ENCODE results near the gene ADD2. TPM values are rescaled to one million over a fixed set of nuclear protein-coding genes. Genes with fewer than 3 reads are reported as not detected.

Gene ADD2
- total RNA-seq, 4 donors from 2014 or later = 3.2 to 4.8 (median 4.3) TPM

DNA sequence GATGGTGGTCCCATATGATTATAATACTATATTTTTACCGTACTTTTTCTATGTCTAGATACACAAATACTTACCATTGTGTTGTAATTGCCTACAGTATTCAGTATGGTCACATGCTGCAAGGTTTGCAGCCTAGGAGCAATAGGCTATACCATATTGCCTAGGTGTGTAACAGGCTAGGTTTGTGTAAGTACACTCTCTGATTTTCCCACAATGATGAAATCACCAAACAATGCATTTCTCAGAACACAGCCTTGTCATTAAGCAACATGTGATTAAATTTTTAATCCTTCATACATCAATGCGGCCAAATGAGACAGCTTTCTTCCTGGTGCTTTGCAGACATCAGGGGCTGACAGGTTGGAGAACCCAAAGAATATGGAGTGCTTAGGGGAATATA is 37.3 kb downstream of the ADD2 start:
- no peak for DNase-seq (ENCODE audit: low spot score)
- no peak for ATAC-seq (ENCODE audit: low FRiP score)
- TF ChIP-seq, protein P1, sequence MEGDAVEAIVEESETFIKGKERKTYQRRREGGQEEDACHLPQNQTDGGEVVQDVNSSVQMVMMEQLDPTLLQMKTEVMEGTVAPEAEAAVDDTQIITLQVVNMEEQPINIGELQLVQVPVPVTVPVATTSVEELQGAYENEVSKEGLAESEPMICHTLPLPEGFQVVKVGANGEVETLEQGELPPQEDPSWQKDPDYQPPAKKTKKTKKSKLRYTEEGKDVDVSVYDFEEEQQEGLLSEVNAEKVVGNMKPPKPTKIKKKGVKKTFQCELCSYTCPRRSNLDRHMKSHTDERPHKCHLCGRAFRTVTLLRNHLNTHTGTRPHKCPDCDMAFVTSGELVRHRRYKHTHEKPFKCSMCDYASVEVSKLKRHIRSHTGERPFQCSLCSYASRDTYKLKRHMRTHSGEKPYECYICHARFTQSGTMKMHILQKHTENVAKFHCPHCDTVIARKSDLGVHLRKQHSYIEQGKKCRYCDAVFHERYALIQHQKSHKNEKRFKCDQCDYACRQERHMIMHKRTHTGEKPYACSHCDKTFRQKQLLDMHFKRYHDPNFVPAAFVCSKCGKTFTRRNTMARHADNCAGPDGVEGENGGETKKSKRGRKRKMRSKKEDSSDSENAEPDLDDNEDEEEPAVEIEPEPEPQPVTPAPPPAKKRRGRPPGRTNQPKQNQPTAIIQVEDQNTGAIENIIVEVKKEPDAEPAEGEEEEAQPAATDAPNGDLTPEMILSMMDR (IDR thresholded peaks at IDR 0.05) = no peak

DNA sequence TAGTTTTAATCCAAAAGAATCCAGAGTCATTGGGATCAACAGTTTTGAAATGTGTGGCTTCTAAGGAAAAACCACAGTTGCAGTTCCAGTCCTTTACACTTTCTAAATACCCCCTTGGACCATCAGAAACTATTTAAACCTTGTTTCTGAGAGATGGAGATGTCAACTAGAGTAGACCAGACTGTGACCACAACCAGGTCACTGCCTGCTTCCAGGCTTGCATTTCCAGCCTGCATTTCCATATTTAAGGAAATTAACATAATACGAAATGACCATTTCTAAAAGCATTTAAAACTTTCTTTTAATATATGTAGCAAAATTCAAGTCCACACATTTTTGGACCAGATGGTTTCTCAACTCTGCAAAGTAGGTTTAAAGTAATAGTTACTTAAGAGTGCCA is 38.4 kb downstream of the ADD2 start:
- no peak for DNase-seq (ENCODE audit: low spot score)
- TF ChIP-seq, protein P1 (IDR thresholded peaks at IDR 0.05) = no peak
- ATAC-seq (ENCODE audit: low FRiP score) = no peak

DNA sequence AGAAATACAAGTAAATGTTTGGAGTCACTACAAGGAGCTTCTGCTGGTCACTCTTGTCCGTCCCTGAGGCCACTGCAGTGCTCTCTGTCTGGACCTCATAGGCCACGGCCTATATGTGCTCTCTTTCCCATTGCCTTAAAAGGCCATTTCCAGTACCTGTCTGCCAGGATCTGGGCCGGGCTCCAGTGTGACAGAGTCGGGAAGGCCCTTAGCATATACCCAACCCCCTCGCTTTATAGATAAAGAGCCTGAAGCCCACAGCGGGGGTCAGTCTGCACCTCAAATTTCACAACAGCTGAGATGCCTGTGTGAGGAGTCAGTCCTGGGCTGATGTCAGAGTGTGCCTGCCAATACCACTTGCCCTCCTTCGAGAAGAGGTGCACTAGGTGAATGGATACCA is 39.9 kb downstream of the ADD2 start:
- DNase-seq (ENCODE audit: low spot score) (no peak), ATAC-seq (ENCODE audit: low FRiP score) (no peak)
- TF ChIP-seq, protein P1 (IDR thresholded peaks at IDR 0.05) = no peak

DNA sequence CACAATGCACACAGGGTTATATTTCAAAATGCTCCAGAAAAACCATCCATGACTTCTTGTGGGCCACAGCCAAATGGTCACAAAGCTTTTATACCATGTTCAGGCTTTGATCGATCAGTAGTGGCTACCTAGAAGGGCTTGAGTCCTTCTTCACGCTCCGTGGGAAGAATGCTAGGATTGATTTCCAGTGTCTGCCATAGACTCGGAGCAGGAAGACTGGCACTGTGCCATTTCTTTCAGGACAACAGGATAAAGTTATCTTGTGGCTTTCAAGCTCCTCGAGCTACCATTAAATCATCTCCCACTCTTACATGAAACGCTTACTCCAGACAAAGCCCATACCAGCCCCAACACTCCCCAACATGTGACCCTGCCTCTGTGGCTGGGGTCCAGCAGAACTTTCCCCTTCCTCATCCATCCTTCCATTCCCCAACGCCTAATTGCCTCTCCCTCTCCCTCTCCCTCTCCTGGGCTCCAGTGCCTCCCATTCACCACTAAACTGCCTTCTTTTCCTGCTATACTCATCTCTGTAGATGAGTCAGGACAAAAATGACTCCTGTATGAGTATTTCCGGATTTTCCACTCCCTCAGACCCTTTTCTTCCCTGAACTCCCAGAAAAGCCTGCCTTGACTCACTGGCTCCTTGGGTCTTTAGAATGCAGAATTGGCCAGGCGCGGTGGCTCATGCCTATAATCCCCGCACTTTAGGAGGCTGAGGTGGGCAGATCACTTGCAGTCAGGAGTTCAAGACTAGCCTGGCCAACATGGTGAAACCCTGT is 40.9 kb downstream of the ADD2 start:
- ATAC-seq (ENCODE audit: low FRiP score) (no peak), DNase-seq (ENCODE audit: low spot score) (no peak)
- TF ChIP-seq, protein P1 (IDR thresholded peaks at IDR 0.05) = no peak

DNA sequence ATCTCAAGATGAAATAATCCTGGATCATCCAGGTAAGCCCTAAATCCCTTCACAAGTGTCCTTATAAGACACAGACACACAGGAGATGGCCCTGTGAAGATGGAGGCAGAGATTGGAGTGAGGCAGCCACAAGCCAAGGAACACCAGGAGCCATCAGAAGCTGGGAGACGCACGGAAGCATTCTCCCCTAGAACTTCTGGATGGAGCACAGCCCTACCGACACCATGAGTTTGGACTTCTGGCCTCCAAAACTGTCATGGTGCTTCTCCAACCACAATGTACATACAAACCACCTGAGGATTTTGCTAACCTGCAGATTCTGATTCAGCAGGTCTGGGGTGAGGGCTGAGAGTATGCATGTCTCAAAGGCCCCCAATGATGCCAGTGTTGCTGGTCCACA is 42.5 kb downstream of the ADD2 start:
- TF ChIP-seq, protein P1 (IDR thresholded peaks at IDR 0.05) = no peak
- DNase-seq (ENCODE audit: low spot score) (no peak), ATAC-seq (ENCODE audit: low FRiP score) (no peak)

DNA sequence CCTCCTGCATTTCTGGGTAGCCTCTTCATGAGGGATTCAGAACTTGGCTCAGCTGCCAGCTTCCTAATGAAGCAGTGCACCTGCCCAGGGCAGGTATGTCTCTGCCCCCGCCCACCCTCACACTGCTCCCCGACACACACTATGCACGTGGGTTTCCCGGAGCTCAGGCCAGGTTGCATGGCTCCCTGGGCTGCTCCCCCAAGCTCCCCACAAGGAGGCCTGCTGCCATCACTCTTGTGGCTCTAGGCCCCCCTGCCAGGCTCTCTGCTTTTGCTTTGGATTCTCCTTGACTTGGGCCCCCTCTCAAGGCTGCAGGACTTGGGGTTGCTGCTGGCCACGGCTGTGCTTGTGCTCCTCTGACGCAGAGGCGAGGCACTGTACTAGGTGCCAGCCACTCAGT is 43.6 kb downstream of the ADD2 start:
- ATAC-seq (ENCODE audit: low FRiP score) = no peak
- TF ChIP-seq, protein P1 (IDR thresholded peaks at IDR 0.05) = no peak
- no peak for DNase-seq (ENCODE audit: low spot score)

DNA sequence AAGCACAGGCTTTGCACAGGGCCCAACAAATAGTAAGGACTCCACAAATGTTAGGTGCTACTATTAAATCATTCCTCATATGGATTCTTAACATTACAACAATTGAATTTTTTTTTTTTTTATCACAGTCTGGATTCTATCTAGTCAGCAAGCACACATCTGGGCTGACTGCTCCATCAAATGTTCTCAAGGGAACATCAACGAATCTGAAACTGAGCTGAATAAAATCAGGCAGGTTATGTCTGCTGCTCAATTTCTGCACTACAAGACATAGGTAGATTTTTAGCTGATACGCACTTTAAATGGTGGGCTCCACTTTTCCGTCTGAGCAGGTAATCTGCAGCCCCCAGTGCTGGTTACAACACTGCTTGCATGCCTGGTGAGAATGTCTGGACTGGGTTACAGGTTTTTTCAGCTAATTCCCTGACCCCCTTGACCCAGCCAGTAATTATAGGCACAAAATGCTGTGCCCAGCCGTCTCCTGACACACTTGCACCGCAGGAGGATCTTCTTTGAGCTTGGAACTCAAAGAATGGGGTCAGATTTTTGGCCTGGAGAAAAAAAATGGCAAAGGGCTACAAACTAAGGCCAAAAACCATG is 44.6 kb downstream of the ADD2 start:
- TF ChIP-seq, protein P1 (IDR thresholded peaks at IDR 0.05) = no peak
- DNase-seq (ENCODE audit: low spot score) (no peak), ATAC-seq (ENCODE audit: low FRiP score) (no peak)

All from omental fat pad (tissue), 4 donors.